GM23338 (cell line): ENCODE data around the gene SMTNL2. TPM values are rescaled to one million over a fixed set of nuclear protein-coding genes. Genes with fewer than 3 reads are reported as not detected.
A peak's percentile ranks its signal among the peaks of the same experiment; 100 is the strongest.

ENCODE experiments used
- ATAC-seq: fragments of 200-7000 bp; cut with Tn5 transposase; 3 replicates; pipeline ENCODE4 v1.9.1; 2020
- DNase-seq: peaks from one replicate; pipeline ENCODE4 v3.0.0-alpha.2; 2015; ENCODE audit warnings: low spot score
- H2AFZ ChIP-seq: fragments of 200-600 bp; sonication (generic); 2 replicates; pipeline ENCODE4 v1.8.0; 2016; ENCODE audit warnings: antibody characterized with exemption, mild to moderate bottlenecking, moderate library complexity
- H3F3A ChIP-seq: fragments of 200-600 bp; sonication (generic); replicated peaks from 2 replicates; pipeline ENCODE4 v1.8.0; 2017; ENCODE audit warnings: antibody characterized with exemption, mixed run types, low read depth
- H3K27ac ChIP-seq: fragments of 200-600 bp; sonication (generic); 2 replicates; pipeline ENCODE4 v1.6.1; 2016; ENCODE audit warnings: low read depth
- H3K27me3 ChIP-seq: fragments of 200-600 bp; sonication (generic); 2 replicates; pipeline ENCODE4 v1.8.0; 2016; ENCODE audit warnings: mild to moderate bottlenecking, mixed run types, moderate library complexity; ENCODE audit not compliant: insufficient read depth
- H3K36me3 ChIP-seq: fragments of 200-600 bp; sonication (generic); 2 replicates; pipeline ENCODE4 v1.8.0; 2016; ENCODE audit warnings: mild to moderate bottlenecking; ENCODE audit not compliant: insufficient read depth
- H3K4me1 ChIP-seq: fragments of 200-600 bp; sonication (generic); 2 replicates; pipeline ENCODE4 v1.8.0; 2016; ENCODE audit warnings: mild to moderate bottlenecking, moderate library complexity; ENCODE audit not compliant: insufficient read depth
- H3K4me2 ChIP-seq: fragments of 200-600 bp; sonication (generic); 2 replicates; pipeline ENCODE4 v1.7.1; 2017; ENCODE audit warnings: mixed run types
- H3K4me3 ChIP-seq: fragments of 200-600 bp; sonication (generic); 2 replicates; pipeline ENCODE4 v1.6.1; 2016; ENCODE audit warnings: mixed run types
- H3K79me2 ChIP-seq: fragments of 200-600 bp; sonication (generic); replicated peaks from 2 replicates; pipeline ENCODE4 v1.8.0; 2017; ENCODE audit warnings: mild to moderate bottlenecking; ENCODE audit not compliant: insufficient read depth
- H3K9me2 ChIP-seq: fragments of 200-600 bp; sonication (generic); 2 replicates; pipeline ENCODE4 v1.8.0; 2017; ENCODE audit not compliant: insufficient read depth
- H4K20me1 ChIP-seq: fragments of 200-600 bp; sonication (generic); replicated peaks from 2 replicates; pipeline ENCODE4 v1.8.0; 2017; ENCODE audit warnings: mild to moderate bottlenecking; ENCODE audit not compliant: insufficient read depth
- H3K27ac Mint-ChIP-seq: 2 replicates; pipeline ENCODE4 v1.8.0; 2020; ENCODE audit warnings: inconsistent platforms, mild to moderate bottlenecking, moderate library complexity, mixed read lengths
- H3K27me3 Mint-ChIP-seq: 3 replicates; pipeline ENCODE4 v1.8.0; 2022; ENCODE audit warnings: low read depth, mild to moderate bottlenecking, moderate library complexity, mixed read lengths, inconsistent platforms; ENCODE audit not compliant: insufficient read depth, poor library complexity
- H3K36me3 Mint-ChIP-seq: 3 replicates; pipeline ENCODE4 v1.8.0; 2021; ENCODE audit warnings: low read depth, mild to moderate bottlenecking, inconsistent platforms, moderate library complexity, mixed read lengths
- H3K4me1 Mint-ChIP-seq: 3 replicates; pipeline ENCODE4 v1.8.0; 2020; ENCODE audit warnings: mild to moderate bottlenecking, inconsistent platforms, mixed read lengths
- H3K4me3 Mint-ChIP-seq: 3 replicates; pipeline ENCODE4 v1.8.0; 2021; ENCODE audit warnings: moderate library complexity, mild to moderate bottlenecking, inconsistent platforms, mixed read lengths
- H3K9me3 Mint-ChIP-seq: 3 replicates; pipeline ENCODE4 v1.8.0; 2020; ENCODE audit warnings: moderate library complexity, mild to moderate bottlenecking, inconsistent platforms, mixed read lengths
- CREB1 ChIP-seq: fragments of 250-450 bp; sonication (Bioruptor Pico); IDR thresholded peaks from 2 replicates; pipeline ENCODE4 v1.5.0; 2020; ENCODE audit warnings: low read depth, mild to moderate bottlenecking, moderate library complexity
- CTCF ChIP-seq, 2 experiments: fragments of 200-600 bp in 1 of 2; sonication (generic) in 1 of 2; conservative IDR thresholded peaks; 2 replicates each; pipeline versions ENCODE4 v1.5.1 to v1.6.1; 2016 to 2017; ENCODE audit warnings: antibody characterized with exemption in 2 of 2, low read depth in 2 of 2, mild to moderate bottlenecking in 2 of 2, moderate library complexity in 1 of 2
- EZH2 ChIP-seq: fragments of 200-600 bp; sonication (generic); IDR thresholded peaks from one replicate; pipeline ENCODE4 v1.8.0; 2017; ENCODE audit warnings: antibody characterized with exemption, mild to moderate bottlenecking, low read depth; ENCODE audit not compliant: unreplicated experiment
- EZH2phosphoT487 ChIP-seq: fragments of 200-600 bp; sonication (generic); IDR thresholded peaks from one replicate; pipeline ENCODE4 v1.8.1; 2018; ENCODE audit warnings: antibody characterized with exemption; ENCODE audit not compliant: unreplicated experiment
- JUNB ChIP-seq: IDR thresholded peaks from one replicate; pipeline ENCODE4 v1.6.1; 2016; ENCODE audit warnings: antibody characterized with exemption; ENCODE audit not compliant: unreplicated experiment
- NANOG ChIP-seq: IDR thresholded peaks from 2 replicates; pipeline ENCODE4 v1.6.1; 2016; ENCODE audit warnings: antibody characterized with exemption, borderline replicate concordance
- POLR2AphosphoS5 ChIP-seq: IDR thresholded peaks from 2 replicates; pipeline ENCODE4 v1.6.1; 2016; ENCODE audit warnings: antibody characterized with exemption, low read depth
- REST ChIP-seq: IDR thresholded peaks from one replicate; pipeline ENCODE4 v1.6.1; 2018; ENCODE audit warnings: antibody characterized with exemption; ENCODE audit not compliant: unreplicated experiment
- STAT1 ChIP-seq: IDR thresholded peaks from one replicate; pipeline ENCODE4 v1.6.1; 2016; ENCODE audit warnings: antibody characterized with exemption; ENCODE audit not compliant: unreplicated experiment
- ZNF114 ChIP-seq: fragments of 250-450 bp; sonication (Bioruptor Pico); IDR thresholded peaks from 2 replicates; pipeline ENCODE4 v1.5.0; 2020; ENCODE audit warnings: mild to moderate bottlenecking, moderate library complexity
- ZNF331 ChIP-seq: fragments of 250-450 bp; sonication (Bioruptor Pico); IDR thresholded peaks from 2 replicates; pipeline ENCODE4 v1.5.0; 2020; ENCODE audit warnings: low read depth, mild to moderate bottlenecking, moderate library complexity
- polyA plus RNA-seq: library from polyadenylated mRNA; unstranded; fragments of >200 nt; fragmentation: Nextera tagmentation; extraction: Ambion mirVana; gene quantifications from 2 replicates; pipeline ENCODE4 v1.2.1, GENCODE V29; 2016
- total RNA-seq: library from RNA; depleted of rRNA; stranded (reverse); fragments of >200 nt; shearing (Covaris generic); gene quantifications from 2 replicates; pipeline ENCODE4 v1.2.3, GENCODE V29; 2014
- TF ChIP-seq, protein P1 (sequence below): fragments of 250-450 bp; sonication (Bioruptor Pico); IDR thresholded peaks from 2 replicates; pipeline ENCODE4 v1.5.0; 2020; ENCODE audit warnings: mild to moderate bottlenecking, moderate library complexity
- TF ChIP-seq, protein P2 (sequence below): IDR thresholded peaks from 2 replicates; pipeline ENCODE4 v1.6.1; 2016; ENCODE audit warnings: antibody characterized with exemption

The SMTNL2 gene
- total and polyA plus RNA-seq, 2 experiments from 2014 or later, result 1.3 to 4.3 TPM

GRCh38 chr17:4617590-4618351 lies 33.4 kb downstream of the SMTNL2 start:
- H2AFZ ChIP-seq, result peak overlapping the region; percentile 91
- no peak overlapping the region for H3K4me2 ChIP-seq
- H3K36me3 ChIP-seq, result no peaks in the 10 kb centered on the region
- no peaks in the 10 kb centered on the region for H3K79me2 ChIP-seq
- TF ChIP-seq REST (no peak), ZNF331 (no peak), JUNB (no peak), EZH2phosphoT487 (no peak), ZNF114 (CRISPR knock-in tag) (no peak), EZH2 (no peak), CREB1 (no peak), NANOG (no peak), STAT1 (no peak), POLR2AphosphoS5 (no peak), CTCF (conservative IDR thresholded peaks at IDR 0.05; ENCODE audit: low read depth in 2 of 2) (no peak)
- TF ChIP-seq, protein P1, sequence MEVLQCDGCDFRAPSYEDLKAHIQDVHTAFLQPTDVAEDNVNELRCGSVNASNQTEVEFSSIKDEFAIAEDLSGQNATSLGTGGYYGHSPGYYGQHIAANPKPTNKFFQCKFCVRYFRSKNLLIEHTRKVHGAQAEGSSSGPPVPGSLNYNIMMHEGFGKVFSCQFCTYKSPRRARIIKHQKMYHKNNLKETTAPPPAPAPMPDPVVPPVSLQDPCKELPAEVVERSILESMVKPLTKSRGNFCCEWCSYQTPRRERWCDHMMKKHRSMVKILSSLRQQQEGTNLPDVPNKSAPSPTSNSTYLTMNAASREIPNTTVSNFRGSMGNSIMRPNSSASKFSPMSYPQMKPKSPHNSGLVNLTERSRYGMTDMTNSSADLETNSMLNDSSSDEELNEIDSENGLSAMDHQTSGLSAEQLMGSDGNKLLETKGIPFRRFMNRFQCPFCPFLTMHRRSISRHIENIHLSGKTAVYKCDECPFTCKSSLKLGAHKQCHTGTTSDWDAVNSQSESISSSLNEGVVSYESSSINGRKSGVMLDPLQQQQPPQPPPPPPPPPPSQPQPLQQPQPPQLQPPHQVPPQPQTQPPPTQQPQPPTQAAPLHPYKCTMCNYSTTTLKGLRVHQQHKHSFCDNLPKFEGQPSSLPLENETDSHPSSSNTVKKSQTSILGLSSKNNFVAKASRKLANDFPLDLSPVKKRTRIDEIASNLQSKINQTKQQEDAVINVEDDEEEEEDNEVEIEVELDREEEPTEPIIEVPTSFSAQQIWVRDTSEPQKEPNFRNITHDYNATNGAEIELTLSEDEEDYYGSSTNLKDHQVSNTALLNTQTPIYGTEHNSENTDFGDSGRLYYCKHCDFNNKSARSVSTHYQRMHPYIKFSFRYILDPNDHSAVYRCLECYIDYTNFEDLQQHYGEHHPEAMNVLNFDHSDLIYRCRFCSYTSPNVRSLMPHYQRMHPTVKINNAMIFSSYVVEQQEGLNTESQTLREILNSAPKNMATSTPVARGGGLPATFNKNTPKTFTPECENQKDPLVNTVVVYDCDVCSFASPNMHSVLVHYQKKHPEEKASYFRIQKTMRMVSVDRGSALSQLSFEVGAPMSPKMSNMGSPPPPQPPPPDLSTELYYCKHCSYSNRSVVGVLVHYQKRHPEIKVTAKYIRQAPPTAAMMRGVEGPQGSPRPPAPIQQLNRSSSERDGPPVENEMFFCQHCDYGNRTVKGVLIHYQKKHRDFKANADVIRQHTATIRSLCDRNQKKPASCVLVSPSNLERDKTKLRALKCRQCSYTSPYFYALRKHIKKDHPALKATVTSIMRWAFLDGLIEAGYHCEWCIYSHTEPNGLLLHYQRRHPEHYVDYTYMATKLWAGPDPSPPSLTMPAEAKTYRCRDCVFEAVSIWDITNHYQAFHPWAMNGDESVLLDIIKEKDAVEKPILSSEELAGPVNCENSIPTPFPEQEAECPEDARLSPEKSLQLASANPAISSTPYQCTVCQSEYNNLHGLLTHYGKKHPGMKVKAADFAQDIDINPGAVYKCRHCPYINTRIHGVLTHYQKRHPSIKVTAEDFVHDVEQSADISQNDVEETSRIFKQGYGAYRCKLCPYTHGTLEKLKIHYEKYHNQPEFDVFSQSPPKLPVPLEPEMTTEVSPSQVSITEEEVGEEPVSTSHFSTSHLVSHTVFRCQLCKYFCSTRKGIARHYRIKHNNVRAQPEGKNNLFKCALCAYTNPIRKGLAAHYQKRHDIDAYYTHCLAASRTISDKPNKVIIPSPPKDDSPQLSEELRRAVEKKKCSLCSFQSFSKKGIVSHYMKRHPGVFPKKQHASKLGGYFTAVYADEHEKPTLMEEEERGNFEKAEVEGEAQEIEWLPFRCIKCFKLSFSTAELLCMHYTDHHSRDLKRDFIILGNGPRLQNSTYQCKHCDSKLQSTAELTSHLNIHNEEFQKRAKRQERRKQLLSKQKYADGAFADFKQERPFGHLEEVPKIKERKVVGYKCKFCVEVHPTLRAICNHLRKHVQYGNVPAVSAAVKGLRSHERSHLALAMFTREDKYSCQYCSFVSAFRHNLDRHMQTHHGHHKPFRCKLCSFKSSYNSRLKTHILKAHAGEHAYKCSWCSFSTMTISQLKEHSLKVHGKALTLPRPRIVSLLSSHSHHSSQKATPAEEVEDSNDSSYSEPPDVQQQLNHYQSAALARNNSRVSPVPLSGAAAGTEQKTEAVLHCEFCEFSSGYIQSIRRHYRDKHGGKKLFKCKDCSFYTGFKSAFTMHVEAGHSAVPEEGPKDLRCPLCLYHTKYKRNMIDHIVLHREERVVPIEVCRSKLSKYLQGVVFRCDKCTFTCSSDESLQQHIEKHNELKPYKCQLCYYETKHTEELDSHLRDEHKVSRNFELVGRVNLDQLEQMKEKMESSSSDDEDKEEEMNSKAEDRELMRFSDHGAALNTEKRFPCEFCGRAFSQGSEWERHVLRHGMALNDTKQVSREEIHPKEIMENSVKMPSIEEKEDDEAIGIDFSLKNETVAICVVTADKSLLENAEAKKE (CRISPR knock-in tag), result no peak
- TF ChIP-seq, protein P2, sequence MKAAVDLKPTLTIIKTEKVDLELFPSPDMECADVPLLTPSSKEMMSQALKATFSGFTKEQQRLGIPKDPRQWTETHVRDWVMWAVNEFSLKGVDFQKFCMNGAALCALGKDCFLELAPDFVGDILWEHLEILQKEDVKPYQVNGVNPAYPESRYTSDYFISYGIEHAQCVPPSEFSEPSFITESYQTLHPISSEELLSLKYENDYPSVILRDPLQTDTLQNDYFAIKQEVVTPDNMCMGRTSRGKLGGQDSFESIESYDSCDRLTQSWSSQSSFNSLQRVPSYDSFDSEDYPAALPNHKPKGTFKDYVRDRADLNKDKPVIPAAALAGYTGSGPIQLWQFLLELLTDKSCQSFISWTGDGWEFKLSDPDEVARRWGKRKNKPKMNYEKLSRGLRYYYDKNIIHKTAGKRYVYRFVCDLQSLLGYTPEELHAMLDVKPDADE, result no peak
- Mint-ChIP-seq H3K27me3 (peaks cover 5% of the 10 kb centered on the region), H3K9me3 (no peaks in the 10 kb centered on the region), H3K27ac (peak overlapping the region; percentile 51), H3K4me1 (peaks cover 8% of the 10 kb centered on the region; the same call in 2 of the 3 replicates), H3K36me3 (no peaks in the 10 kb centered on the region), H3K4me3 (no peak overlapping the region)
- H3F3A ChIP-seq, result no peaks in the 10 kb centered on the region
- H3K9me2 ChIP-seq, result no peaks in the 10 kb centered on the region
- ATAC-seq (peak; percentile 62), DNase-seq (no peak)
- H3K4me3 ChIP-seq, result no peak overlapping the region
- H3K27me3 ChIP-seq, result no peaks in the 10 kb centered on the region
- H4K20me1 ChIP-seq, result no peaks in the 10 kb centered on the region
- no peak overlapping the region for H3K27ac ChIP-seq
- H3K4me1 ChIP-seq, result peaks cover 6% of the 10 kb centered on the region; the same call in 1 of the 2 replicates
